Smooth muscle cell (in vitro differentiated cells): ENCODE data around the gene C1QL1. TPM values are rescaled to one million over a fixed set of nuclear protein-coding genes. Genes with fewer than 3 reads are reported as not detected.
A peak's percentile ranks its signal among the peaks of the same experiment; 100 is the strongest.

Experiments used
- DNase-seq: peaks from one replicate; lab custom pipeline; 2025; ENCODE audit not compliant: unreplicated experiment; lab: John Stamatoyannopoulos, UW
- H2AFZ ChIP-seq: fragments of 200-600 bp; sonication (generic); 2 replicates; pipeline ENCODE4 v1.6.0; 2016; ENCODE audit warnings: antibody characterized with exemption, low read depth, mild to moderate bottlenecking
- H3F3A ChIP-seq: fragments of 200-600 bp; sonication (generic); 2 replicates; pipeline ENCODE4 v1.6.0; 2017; ENCODE audit warnings: antibody characterized with exemption, low read depth
- H3K27ac ChIP-seq: fragments of 200-600 bp; sonication (generic); 2 replicates; pipeline ENCODE4 v1.5.1; 2016; ENCODE audit warnings: low read depth, mild to moderate bottlenecking
- H3K27me3 ChIP-seq: fragments of 200-600 bp; sonication (generic); 2 replicates; pipeline ENCODE4 v1.6.1; 2016; ENCODE audit warnings: low read depth, mild to moderate bottlenecking
- H3K36me3 ChIP-seq: fragments of 200-600 bp; sonication (generic); 2 replicates; pipeline ENCODE4 v1.5.1; 2016; ENCODE audit warnings: low read depth
- H3K4me1 ChIP-seq: fragments of 200-600 bp; sonication (generic); 2 replicates; pipeline ENCODE4 v1.5.1; 2016; ENCODE audit warnings: low read depth
- H3K4me2 ChIP-seq: fragments of 200-600 bp; sonication (generic); 2 replicates; pipeline ENCODE4 v1.6.0; 2016; ENCODE audit warnings: mild to moderate bottlenecking
- H3K4me3 ChIP-seq: fragments of 200-600 bp; sonication (generic); 2 replicates; pipeline ENCODE4 v1.5.1; 2016; ENCODE audit warnings: mild to moderate bottlenecking
- H3K79me2 ChIP-seq: fragments of 200-600 bp; sonication (generic); 2 replicates; pipeline ENCODE4 v1.6.0; 2016; ENCODE audit warnings: low read depth, mild to moderate bottlenecking
- H3K9ac ChIP-seq: fragments of 200-600 bp; sonication (generic); 2 replicates; pipeline ENCODE4 v1.6.0; 2016; ENCODE audit warnings: low read depth
- H3K9me3 ChIP-seq: fragments of 200-600 bp; sonication (generic); replicated peaks from 2 replicates; pipeline ENCODE4 v1.5.1; 2016; ENCODE audit warnings: low read depth
- H4K20me1 ChIP-seq: fragments of 200-600 bp; sonication (generic); 2 replicates; pipeline ENCODE4 v1.6.0; 2016; ENCODE audit warnings: low read depth
- whole genome bisulfite sequencing: methylation state at CpG from one replicate; pipeline ENCODE4 v1.1.7; 2016; ENCODE audit warnings: low lambda C conversion rate; 5-methylcytosine and 5-hydroxymethylcytosine counted together
- polyA plus RNA-seq: library from polyadenylated mRNA; unstranded; fragments of >200 nt; fragmentation: Nextera tagmentation; extraction: Ambion mirVana; gene quantifications from 2 replicates; pipeline ENCODE4 v1.2.1, GENCODE V29; 2016
- total RNA-seq: library from RNA; depleted of rRNA; stranded (reverse); fragments of >200 nt; gene quantifications from 2 replicates; pipeline ENCODE4 v1.2.3, GENCODE V29; 2014
- TF ChIP-seq, protein P1 (sequence below): fragments of 200-600 bp; sonication (generic); IDR thresholded peaks from 2 replicates; pipeline ENCODE4 v1.5.1; 2017; ENCODE audit warnings: borderline replicate concordance, mild to moderate bottlenecking, antibody characterized with exemption; ENCODE audit not compliant: insufficient read depth, poor library complexity, severe bottlenecking

C1QL1 gene
- total and polyA plus RNA-seq, 2 experiments from 2014 or later = 5.6 TPM; not detected in 1

DNA sequence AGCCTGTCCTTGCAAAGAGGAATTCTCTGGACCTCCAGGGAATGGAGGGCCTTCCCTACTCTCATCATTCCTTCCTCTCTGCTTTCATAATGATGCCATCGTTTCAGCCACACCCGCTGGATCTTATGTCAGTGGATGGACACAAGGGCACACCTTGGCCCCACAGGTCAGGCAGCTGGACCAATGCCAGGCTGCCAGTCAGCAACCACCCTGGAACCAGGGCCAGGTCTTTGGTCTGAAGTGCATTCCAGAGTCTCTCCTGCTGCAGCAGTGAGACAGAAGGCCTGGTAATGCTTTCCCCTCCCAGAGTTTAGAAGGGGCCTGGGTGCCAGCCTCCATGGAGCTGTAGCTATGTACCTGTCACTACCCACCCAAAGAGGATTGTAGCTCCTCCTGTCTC, 7.4 kb downstream of the C1QL1 start:
- Histone ChIP-seq H3K4me1 (no peaks in the 10 kb centered on the region), H2AFZ (no peak overlapping the region)
- 91% methylated on average over 2 of the region's 2 CpGs for WGBS

DNA sequence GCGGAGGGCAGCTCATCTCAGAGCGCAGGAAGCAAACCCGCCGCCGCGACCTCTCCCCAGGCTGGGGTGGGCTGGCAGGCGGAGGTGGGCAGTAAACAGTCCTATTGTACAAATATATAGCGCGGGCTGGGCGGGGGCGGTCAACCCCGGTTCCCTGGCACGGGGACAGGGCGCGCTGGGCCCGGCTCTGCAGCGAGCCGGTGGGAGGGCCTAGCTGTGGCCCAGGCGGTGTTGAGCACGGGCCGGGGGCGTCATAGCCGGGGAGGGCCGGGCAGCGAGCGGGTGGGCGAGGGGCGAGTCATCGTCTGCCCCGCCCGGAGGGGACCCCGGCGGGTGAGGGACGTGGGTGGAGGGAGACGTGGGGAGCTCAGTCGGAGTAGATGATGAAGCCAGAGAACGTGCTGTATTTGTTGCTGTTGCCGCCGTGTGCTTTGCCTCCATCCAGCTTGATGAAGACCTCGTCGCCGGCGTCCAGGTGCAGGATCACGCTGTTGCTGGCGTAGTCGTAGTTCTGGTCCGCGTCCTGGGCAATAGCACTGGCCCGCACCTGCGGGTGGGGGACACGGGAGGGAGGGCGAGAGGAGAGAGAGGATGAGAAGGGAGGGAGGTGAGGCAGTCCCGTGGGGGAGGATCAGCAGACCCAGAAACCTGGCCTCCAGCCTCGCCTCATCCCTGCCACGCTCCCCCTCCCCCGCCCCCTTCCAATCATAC, 8.1 kb downstream of the C1QL1 start:
- Histone ChIP-seq H3F3A (no peaks in the 10 kb centered on the region), H3K4me2 (peak overlapping the region; percentile 22), H3K9me3 (no peaks in the 10 kb centered on the region), H3K27ac (no peak overlapping the region), H3K36me3 (no peaks in the 10 kb centered on the region), H3K27me3 (peaks cover 8% of the 10 kb centered on the region), H3K4me1 (no peaks in the 10 kb centered on the region), H3K4me3 (no peak overlapping the region), H3K9ac (no peak overlapping the region), H2AFZ (no peak overlapping the region), H3K79me2 (no peaks in the 10 kb centered on the region), H4K20me1 (no peaks in the 10 kb centered on the region)
- WGBS = 64% methylated on average over 28 of the region's 56 CpGs
- TF ChIP-seq, protein P1, sequence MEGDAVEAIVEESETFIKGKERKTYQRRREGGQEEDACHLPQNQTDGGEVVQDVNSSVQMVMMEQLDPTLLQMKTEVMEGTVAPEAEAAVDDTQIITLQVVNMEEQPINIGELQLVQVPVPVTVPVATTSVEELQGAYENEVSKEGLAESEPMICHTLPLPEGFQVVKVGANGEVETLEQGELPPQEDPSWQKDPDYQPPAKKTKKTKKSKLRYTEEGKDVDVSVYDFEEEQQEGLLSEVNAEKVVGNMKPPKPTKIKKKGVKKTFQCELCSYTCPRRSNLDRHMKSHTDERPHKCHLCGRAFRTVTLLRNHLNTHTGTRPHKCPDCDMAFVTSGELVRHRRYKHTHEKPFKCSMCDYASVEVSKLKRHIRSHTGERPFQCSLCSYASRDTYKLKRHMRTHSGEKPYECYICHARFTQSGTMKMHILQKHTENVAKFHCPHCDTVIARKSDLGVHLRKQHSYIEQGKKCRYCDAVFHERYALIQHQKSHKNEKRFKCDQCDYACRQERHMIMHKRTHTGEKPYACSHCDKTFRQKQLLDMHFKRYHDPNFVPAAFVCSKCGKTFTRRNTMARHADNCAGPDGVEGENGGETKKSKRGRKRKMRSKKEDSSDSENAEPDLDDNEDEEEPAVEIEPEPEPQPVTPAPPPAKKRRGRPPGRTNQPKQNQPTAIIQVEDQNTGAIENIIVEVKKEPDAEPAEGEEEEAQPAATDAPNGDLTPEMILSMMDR = no peak
- no peak for DNase-seq

More for the DNA sequence above, 7.4 kb downstream of the C1QL1 start:
- TF ChIP-seq, protein P1 = no peak
- Histone ChIP-seq H3K9ac (no peak overlapping the region), H3K36me3 (no peaks in the 10 kb centered on the region), H3K4me3 (no peak overlapping the region), H4K20me1 (no peaks in the 10 kb centered on the region), H3K79me2 (no peaks in the 10 kb centered on the region), H3K27me3 (peaks cover 14% of the 10 kb centered on the region), H3K9me3 (no peaks in the 10 kb centered on the region), H3K27ac (no peak overlapping the region), H3K4me2 (no peak overlapping the region), H3F3A (no peaks in the 10 kb centered on the region)
- no peak for DNase-seq

- Histone ChIP-seq H3K4me1 (no peaks in the 10 kb centered on the region), H3K27ac (no peak overlapping the region), H3K9ac (no peak overlapping the region), H3K36me3 (no peaks in the 10 kb centered on the region), H3K4me3 (no peak overlapping the region), H3K79me2 (no peaks in the 10 kb centered on the region), H3K27me3 (no peaks in the 10 kb centered on the region), H3K4me2 (no peak overlapping the region), H4K20me1 (no peaks in the 10 kb centered on the region), H3F3A (no peaks in the 10 kb centered on the region), H2AFZ (no peak overlapping the region), H3K9me3 (no peaks in the 10 kb centered on the region)
- 85% methylated on average over 8 of the region's 8 CpGs for WGBS
- TF ChIP-seq, protein P1 = no peak
- no peak for DNase-seq
Measured at GRCh38 chr17:44956998-44957981, 10.8 kb downstream of the C1QL1 start.
